ENCODE data around the gene TBC1D22A.

TBC1D22A gene

GRCh38 chr22:46875089-46875488 lies 112.6 kb downstream of the TBC1D22A start:
- Mint-ChIP-seq H3K36me3 (ENCODE audit: low read depth) (peaks cover 33% of the 10 kb centered on the region), H3K27ac (no peak overlapping the region), H3K4me1 (ENCODE audit: low read depth) (peaks cover 8% of the 10 kb centered on the region), H3K4me3 (no peak overlapping the region), H3K27me3 (ENCODE audit: low read depth) (no peaks in the 10 kb centered on the region), H3K9me3 (peaks cover 25% of the 10 kb centered on the region)

- peaks cover 22% of the 10 kb centered on the region for H3K36me3 Mint-ChIP-seq (ENCODE audit: low read depth)
- H3K27ac Mint-ChIP-seq: no peak overlapping the region
- no peaks in the 10 kb centered on the region for H3K27me3 Mint-ChIP-seq (ENCODE audit: low read depth)
- peaks cover 12% of the 10 kb centered on the region for H3K4me1 Mint-ChIP-seq (ENCODE audit: low read depth)
- no peak overlapping the region for H3K4me3 Mint-ChIP-seq
- H3K9me3 Mint-ChIP-seq: peaks cover 13% of the 10 kb centered on the region
Measured at GRCh38 chr22:46876357-46876934, 114.0 kb downstream of the TBC1D22A start.

GRCh38 chr22:46878191-46878948 lies 115.9 kb downstream of the TBC1D22A start:
- Mint-ChIP-seq H3K4me3 (no peak overlapping the region), H3K27me3 (ENCODE audit: low read depth) (no peaks in the 10 kb centered on the region), H3K27ac (peak overlapping the region; percentile 33), H3K4me1 (ENCODE audit: low read depth) (peaks cover 12% of the 10 kb centered on the region), H3K36me3 (ENCODE audit: low read depth) (peaks cover 8% of the 10 kb centered on the region), H3K9me3 (no peaks in the 10 kb centered on the region)

GRCh38 chr22:46879083-46879482 lies 116.6 kb downstream of the TBC1D22A start:
- Mint-ChIP-seq H3K4me3 (no peak overlapping the region), H3K9me3 (no peaks in the 10 kb centered on the region), H3K27me3 (ENCODE audit: low read depth) (no peaks in the 10 kb centered on the region), H3K27ac (no peak overlapping the region), H3K4me1 (ENCODE audit: low read depth) (peaks cover 12% of the 10 kb centered on the region), H3K36me3 (ENCODE audit: low read depth) (peaks cover 6% of the 10 kb centered on the region)

- Mint-ChIP-seq H3K9me3 (no peaks in the 10 kb centered on the region), H3K27me3 (ENCODE audit: low read depth) (no peaks in the 10 kb centered on the region), H3K4me3 (no peak overlapping the region), H3K36me3 (ENCODE audit: low read depth) (peaks cover 3% of the 10 kb centered on the region), H3K27ac (no peak overlapping the region), H3K4me1 (ENCODE audit: low read depth) (peaks cover 14% of the 10 kb centered on the region)
Measured at GRCh38 chr22:46881373-46882118, 119.1 kb downstream of the TBC1D22A start.

- H3K27ac Mint-ChIP-seq: no peak overlapping the region
- no peak overlapping the region for H3K4me3 Mint-ChIP-seq
- no peaks in the 10 kb centered on the region for H3K9me3 Mint-ChIP-seq
- peaks cover 2% of the 10 kb centered on the region for H3K36me3 Mint-ChIP-seq (ENCODE audit: low read depth)
- H3K4me1 Mint-ChIP-seq (ENCODE audit: low read depth): peaks cover 6% of the 10 kb centered on the region
- H3K27me3 Mint-ChIP-seq (ENCODE audit: low read depth): no peaks in the 10 kb centered on the region
Measured at GRCh38 chr22:46883092-46883910, 120.9 kb downstream of the TBC1D22A start.

- no peak overlapping the region for H3K4me3 Mint-ChIP-seq
- H3K27me3 Mint-ChIP-seq (ENCODE audit: low read depth): no peaks in the 10 kb centered on the region
- H3K27ac Mint-ChIP-seq: no peak overlapping the region
- H3K4me1 Mint-ChIP-seq (ENCODE audit: low read depth): peaks cover 6% of the 10 kb centered on the region
- H3K36me3 Mint-ChIP-seq (ENCODE audit: low read depth): no peaks in the 10 kb centered on the region
- no peaks in the 10 kb centered on the region for H3K9me3 Mint-ChIP-seq
Measured at GRCh38 chr22:46884365-46884764, 121.9 kb downstream of the TBC1D22A start.

- no peaks in the 10 kb centered on the region for H3K27me3 Mint-ChIP-seq (ENCODE audit: low read depth)
- no peaks in the 10 kb centered on the region for H3K9me3 Mint-ChIP-seq
- H3K36me3 Mint-ChIP-seq (ENCODE audit: low read depth): peaks cover under 1% of the 10 kb centered on the region
- peaks cover 2% of the 10 kb centered on the region for H3K4me1 Mint-ChIP-seq (ENCODE audit: low read depth)
- H3K4me3 Mint-ChIP-seq: no peak overlapping the region
- H3K27ac Mint-ChIP-seq: no peak overlapping the region
Measured at GRCh38 chr22:46887978-46888377, 125.5 kb downstream of the TBC1D22A start.

GRCh38 chr22:46890819-46891218 lies 128.4 kb downstream of the TBC1D22A start:
- no peaks in the 10 kb centered on the region for H3K9me3 Mint-ChIP-seq
- H3K4me1 Mint-ChIP-seq (ENCODE audit: low read depth): no peaks in the 10 kb centered on the region
- H3K36me3 Mint-ChIP-seq (ENCODE audit: low read depth): peaks cover 5% of the 10 kb centered on the region
- no peaks in the 10 kb centered on the region for H3K27me3 Mint-ChIP-seq (ENCODE audit: low read depth)
- H3K27ac Mint-ChIP-seq: no peak overlapping the region
- no peak overlapping the region for H3K4me3 Mint-ChIP-seq

GRCh38 chr22:46891382-46891951 lies 129.0 kb downstream of the TBC1D22A start:
- Mint-ChIP-seq H3K36me3 (ENCODE audit: low read depth) (peaks cover 8% of the 10 kb centered on the region), H3K4me3 (no peak overlapping the region), H3K4me1 (ENCODE audit: low read depth) (no peaks in the 10 kb centered on the region), H3K27me3 (ENCODE audit: low read depth) (no peaks in the 10 kb centered on the region), H3K9me3 (no peaks in the 10 kb centered on the region), H3K27ac (no peak overlapping the region)

GRCh38 chr22:46892866-46893265 lies 130.4 kb downstream of the TBC1D22A start:
- Mint-ChIP-seq H3K27ac (no peak overlapping the region), H3K4me3 (no peak overlapping the region), H3K4me1 (ENCODE audit: low read depth) (peaks cover 2% of the 10 kb centered on the region), H3K36me3 (ENCODE audit: low read depth) (peaks cover 10% of the 10 kb centered on the region), H3K27me3 (ENCODE audit: low read depth) (no peaks in the 10 kb centered on the region), H3K9me3 (no peaks in the 10 kb centered on the region)

GRCh38 chr22:46893281-46894020 lies 131.0 kb downstream of the TBC1D22A start:
- peaks cover 10% of the 10 kb centered on the region for H3K36me3 Mint-ChIP-seq (ENCODE audit: low read depth)
- H3K4me1 Mint-ChIP-seq (ENCODE audit: low read depth): peaks cover 2% of the 10 kb centered on the region
- H3K27ac Mint-ChIP-seq: no peak overlapping the region
- no peaks in the 10 kb centered on the region for H3K27me3 Mint-ChIP-seq (ENCODE audit: low read depth)
- no peaks in the 10 kb centered on the region for H3K9me3 Mint-ChIP-seq
- H3K4me3 Mint-ChIP-seq: no peak overlapping the region

GRCh38 chr22:46894081-46894671 lies 131.7 kb downstream of the TBC1D22A start:
- Mint-ChIP-seq H3K36me3 (ENCODE audit: low read depth) (peaks cover 10% of the 10 kb centered on the region), H3K9me3 (no peaks in the 10 kb centered on the region), H3K4me3 (no peak overlapping the region), H3K27ac (no peak overlapping the region), H3K4me1 (ENCODE audit: low read depth) (peaks cover 2% of the 10 kb centered on the region), H3K27me3 (ENCODE audit: low read depth) (no peaks in the 10 kb centered on the region)

All from T-helper 1 cell treated with Interleukin-12 subunit alpha and Interleukin-12 subunit beta and Interleukin-4 antibody, amounts not matched to agents 30 μg/mL and 1 μg/mL, for 36 hours (primary cell).